GM23338 (cell line): ENCODE data around the gene DYSF. TPM values are rescaled to one million over a fixed set of nuclear protein-coding genes. Genes with fewer than 3 reads are reported as not detected.
A peak's percentile ranks its signal among the peaks of the same experiment; 100 is the strongest.

ENCODE experiments used
- ATAC-seq: fragments of 200-7000 bp; cut with Tn5 transposase; 3 replicates; pipeline ENCODE4 v1.9.1; 2020
- DNase-seq: peaks from one replicate; pipeline ENCODE4 v3.0.0-alpha.2; 2015; ENCODE audit warnings: low spot score
- H2AFZ ChIP-seq: fragments of 200-600 bp; sonication (generic); 2 replicates; pipeline ENCODE4 v1.8.0; 2016; ENCODE audit warnings: antibody characterized with exemption, mild to moderate bottlenecking, moderate library complexity
- H3F3A ChIP-seq: fragments of 200-600 bp; sonication (generic); replicated peaks from 2 replicates; pipeline ENCODE4 v1.8.0; 2017; ENCODE audit warnings: antibody characterized with exemption, mixed run types, low read depth
- H3K27ac ChIP-seq: fragments of 200-600 bp; sonication (generic); 2 replicates; pipeline ENCODE4 v1.6.1; 2016; ENCODE audit warnings: low read depth
- H3K27me3 ChIP-seq: fragments of 200-600 bp; sonication (generic); 2 replicates; pipeline ENCODE4 v1.8.0; 2016; ENCODE audit warnings: mild to moderate bottlenecking, mixed run types, moderate library complexity; ENCODE audit not compliant: insufficient read depth
- H3K36me3 ChIP-seq: fragments of 200-600 bp; sonication (generic); 2 replicates; pipeline ENCODE4 v1.8.0; 2016; ENCODE audit warnings: mild to moderate bottlenecking; ENCODE audit not compliant: insufficient read depth
- H3K4me1 ChIP-seq: fragments of 200-600 bp; sonication (generic); 2 replicates; pipeline ENCODE4 v1.8.0; 2016; ENCODE audit warnings: mild to moderate bottlenecking, moderate library complexity; ENCODE audit not compliant: insufficient read depth
- H3K4me2 ChIP-seq: fragments of 200-600 bp; sonication (generic); 2 replicates; pipeline ENCODE4 v1.7.1; 2017; ENCODE audit warnings: mixed run types
- H3K4me3 ChIP-seq: fragments of 200-600 bp; sonication (generic); 2 replicates; pipeline ENCODE4 v1.6.1; 2016; ENCODE audit warnings: mixed run types
- H3K79me2 ChIP-seq: fragments of 200-600 bp; sonication (generic); replicated peaks from 2 replicates; pipeline ENCODE4 v1.8.0; 2017; ENCODE audit warnings: mild to moderate bottlenecking; ENCODE audit not compliant: insufficient read depth
- H3K9me2 ChIP-seq: fragments of 200-600 bp; sonication (generic); 2 replicates; pipeline ENCODE4 v1.8.0; 2017; ENCODE audit not compliant: insufficient read depth
- H4K20me1 ChIP-seq: fragments of 200-600 bp; sonication (generic); replicated peaks from 2 replicates; pipeline ENCODE4 v1.8.0; 2017; ENCODE audit warnings: mild to moderate bottlenecking; ENCODE audit not compliant: insufficient read depth
- H3K27ac Mint-ChIP-seq: 2 replicates; pipeline ENCODE4 v1.8.0; 2020; ENCODE audit warnings: inconsistent platforms, mild to moderate bottlenecking, moderate library complexity, mixed read lengths
- H3K27me3 Mint-ChIP-seq: 3 replicates; pipeline ENCODE4 v1.8.0; 2022; ENCODE audit warnings: low read depth, mild to moderate bottlenecking, moderate library complexity, mixed read lengths, inconsistent platforms; ENCODE audit not compliant: insufficient read depth, poor library complexity
- H3K36me3 Mint-ChIP-seq: 3 replicates; pipeline ENCODE4 v1.8.0; 2021; ENCODE audit warnings: low read depth, mild to moderate bottlenecking, inconsistent platforms, moderate library complexity, mixed read lengths
- H3K4me1 Mint-ChIP-seq: 3 replicates; pipeline ENCODE4 v1.8.0; 2020; ENCODE audit warnings: mild to moderate bottlenecking, inconsistent platforms, mixed read lengths
- H3K4me3 Mint-ChIP-seq: 3 replicates; pipeline ENCODE4 v1.8.0; 2021; ENCODE audit warnings: moderate library complexity, mild to moderate bottlenecking, inconsistent platforms, mixed read lengths
- H3K9me3 Mint-ChIP-seq: 3 replicates; pipeline ENCODE4 v1.8.0; 2020; ENCODE audit warnings: moderate library complexity, mild to moderate bottlenecking, inconsistent platforms, mixed read lengths
- ETS1 ChIP-seq: IDR thresholded peaks from 2 replicates; pipeline ENCODE4 v1.6.1; 2016; ENCODE audit warnings: antibody characterized with exemption
- EZH2 ChIP-seq: fragments of 200-600 bp; sonication (generic); IDR thresholded peaks from one replicate; pipeline ENCODE4 v1.8.0; 2017; ENCODE audit warnings: antibody characterized with exemption, mild to moderate bottlenecking, low read depth; ENCODE audit not compliant: unreplicated experiment
- ZNF114 ChIP-seq: fragments of 250-450 bp; sonication (Bioruptor Pico); IDR thresholded peaks from 2 replicates; pipeline ENCODE4 v1.5.0; 2020; ENCODE audit warnings: mild to moderate bottlenecking, moderate library complexity
- ZNF331 ChIP-seq: fragments of 250-450 bp; sonication (Bioruptor Pico); IDR thresholded peaks from 2 replicates; pipeline ENCODE4 v1.5.0; 2020; ENCODE audit warnings: low read depth, mild to moderate bottlenecking, moderate library complexity
- ZNF462 ChIP-seq: fragments of 250-450 bp; sonication (Bioruptor Pico); IDR thresholded peaks from 2 replicates; pipeline ENCODE4 v1.5.0; 2020; ENCODE audit warnings: mild to moderate bottlenecking, moderate library complexity
- polyA plus RNA-seq: library from polyadenylated mRNA; unstranded; fragments of >200 nt; fragmentation: Nextera tagmentation; extraction: Ambion mirVana; gene quantifications from 2 replicates; pipeline ENCODE4 v1.2.1, GENCODE V29; 2016
- total RNA-seq: library from RNA; depleted of rRNA; stranded (reverse); fragments of >200 nt; shearing (Covaris generic); gene quantifications from 2 replicates; pipeline ENCODE4 v1.2.3, GENCODE V29; 2014

DYSF gene
- total and polyA plus RNA-seq, 2 experiments from 2014 or later: 7.3 to 21.3 TPM

- Mint-ChIP-seq H3K27me3 (peaks cover 5% of the 10 kb centered on the region), H3K9me3 (no peaks in the 10 kb centered on the region), H3K4me3 (no peak overlapping the region), H3K36me3 (peaks cover 7% of the 10 kb centered on the region; the same call in 2 of the 3 replicates), H3K27ac (no peak overlapping the region), H3K4me1 (peaks cover 24% of the 10 kb centered on the region)
- Histone ChIP-seq H3K36me3 (no peaks in the 10 kb centered on the region), H3K27me3 (no peaks in the 10 kb centered on the region), H3K4me3 (no peak overlapping the region), H4K20me1 (peaks cover 3% of the 10 kb centered on the region; the same call in 1 of the 2 replicates), H3K79me2 (no peaks in the 10 kb centered on the region), H3F3A (no peaks in the 10 kb centered on the region), H3K9me2 (no peaks in the 10 kb centered on the region), H3K4me2 (no peak overlapping the region), H2AFZ (no peak overlapping the region), H3K27ac (no peak overlapping the region), H3K4me1 (no peaks in the 10 kb centered on the region)
- DNase-seq (no peak), ATAC-seq (peak; percentile 36; the same call in 2 of the 3 replicates)
- TF ChIP-seq ZNF462 (CRISPR knock-in tag) (no peak), ZNF114 (CRISPR knock-in tag) (no peak), ZNF331 (CRISPR knock-in tag) (no peak), ETS1 (no peak), EZH2 (no peak)
These were observed 138.9 kb downstream of the DYSF start for GRCh38 chr2:71592181-71592711.
